ENCODE data around the gene DENND1C. TPM values are rescaled to one million over a fixed set of nuclear protein-coding genes. Genes with fewer than 3 reads are reported as not detected.

Gene DENND1C
- total RNA-seq (10 to 100 TPM in 1 of 2 donors, 1 to 10 TPM in 1; 6.7 to 11.8 TPM), polyA plus RNA-seq (ENCODE audit: insufficient read length in 6 of 6) (10 to 100 TPM; 17.5 to 22.1 (median 19.7) TPM)
- long read RNA-seq, donor 1 = 0 reads
- long read RNA-seq, donor 2 = 0 reads
- long read RNA-seq, donor 3 = 0 reads
- long read RNA-seq, donor 4, partial matches to known transcripts = 0 of 2 reads
- long read RNA-seq, donor 4, other reads (novel, unspliced or antisense) = 2 of 2 reads
- long read RNA-seq, donor 5, partial matches to known transcripts = 5 of 13 reads
- long read RNA-seq, donor 5, other reads (novel, unspliced or antisense) = 8 of 13 reads
- long read RNA-seq, donor 6 = 0 reads
- long read RNA-seq, donor 7 = 0 reads
- long read RNA-seq, donor 8 = 0 reads
- long read RNA-seq, donor 9 = 0 reads
- long read RNA-seq, donor 10, partial matches to known transcripts = 0 of 3 reads
- long read RNA-seq, donor 10, other reads (novel, unspliced or antisense) = 0 of 3 reads
- long read RNA-seq, donor 11 = 0 reads
- long read RNA-seq, donor 12, partial matches to known transcripts = 25 of 33 reads
- long read RNA-seq, donor 12, other reads (novel, unspliced or antisense) = 8 of 33 reads

GRCh38 chr19:6481541-6482342 is at the start of gene DENND1C:
TSS of gene DENND1C (minus strand) at chr19:6481787. CDS start at chr19:6481695, 92 bp downstream.
- peaks cover 0 to 14% of the 10 kb centered on the region in 2 donors for H3K4me1 ChIP-seq
- intact Hi-C loops (cut with DNase I) = no loop called here
- H3K27me3 ChIP-seq = peaks cover 0 to 7% of the 10 kb centered on the region in 2 donors
- ATAC-seq (peak; percentile 60), DNase-seq (peak in 2 of 4 donors; percentile 64 to 90)
- H3K9me3 ChIP-seq = no peaks in the 10 kb centered on the region
- H3K27ac ChIP-seq = peak within 1 kb of the TSS in 1 of 2 donors; percentile 66
- peak within 1 kb of the TSS; percentile 19 to 49 for H3K4me3 ChIP-seq
- TF ChIP-seq CTCF (IDR thresholded peaks at IDR 0.05) = peak; percentile 30 to 44
- peaks cover 0 to 2% of the 10 kb centered on the region in 2 donors for H3K36me3 ChIP-seq

- peaks cover 4 to 41% of the 10 kb centered on the region in 2 donors for H3K4me1 ChIP-seq
- peak within 1 kb of the TSS; percentile 46 to 56 for H3K4me3 ChIP-seq
- H3K9me3 ChIP-seq = no peaks in the 10 kb centered on the region
- TF ChIP-seq CTCF (IDR thresholded peaks at IDR 0.05) = no peak
- peaks cover 0 to 22% of the 10 kb centered on the region in 2 donors for H3K27me3 ChIP-seq
- intact Hi-C loops (cut with DNase I) = no loop called here
- peaks cover 0 to 7% of the 10 kb centered on the region in 2 donors for H3K36me3 ChIP-seq
- H3K27ac ChIP-seq = peak within 1 kb of the TSS in 1 of 2 donors; percentile 77
- DNase-seq = peak; percentile 81 to 96 (median 91)
- ATAC-seq = peak; percentile 97
Observed at GRCh38 chr19:6530386-6531162, 49.0 kb upstream of the DENND1C start, which contains the start of gene TNFSF9. TSS of gene TNFSF9 (plus strand) at chr19:6531026. CDS start at chr19:6531037, 11 bp downstream.

- peak overlapping the region in 1 of 2 donors; percentile 56 for H3K4me3 ChIP-seq
- H3K9me3 ChIP-seq = no peaks in the 10 kb centered on the region
- DNase-seq (no peak), ATAC-seq (no peak)
- intact Hi-C loops (cut with DNase I) = no loop called here
- no peak overlapping the region for H3K27ac ChIP-seq
- peaks cover 0 to 4% of the 10 kb centered on the region in 2 donors for H3K36me3 ChIP-seq
- TF ChIP-seq CTCF (IDR thresholded peaks at IDR 0.05) = no peak
- H3K4me1 ChIP-seq = peaks cover 4 to 41% of the 10 kb centered on the region in 2 donors
- H3K27me3 ChIP-seq = peaks cover 0 to 22% of the 10 kb centered on the region in 2 donors
Observed at GRCh38 chr19:6529937-6530385, 48.4 kb upstream of the DENND1C start.

GRCh38 chr19:6529351-6529750 is 47.8 kb upstream of the DENND1C start:
- Histone ChIP-seq H3K4me1 (peaks cover 4 to 41% of the 10 kb centered on the region in 2 donors), H3K9me3 (no peaks in the 10 kb centered on the region), H3K27me3 (peaks cover 0 to 22% of the 10 kb centered on the region in 2 donors), H3K27ac (no peak overlapping the region), H3K4me3 (no peak overlapping the region), H3K36me3 (no peaks in the 10 kb centered on the region)
- no peak for ATAC-seq
- TF ChIP-seq CTCF (IDR thresholded peaks at IDR 0.05) = no peak
- DNase-seq = no peak
- intact Hi-C loops (cut with DNase I) = no loop called here

Measured in left lung (tissue), 14 donors.